Measurements from ENCODE around the gene BEST1. TPM values are rescaled to one million over a fixed set of nuclear protein-coding genes. Genes with fewer than 3 reads are reported as not detected.

The BEST1 gene
- total RNA-seq, 4 donors from 2014 or later, result 0.89 to 2.8 (median 1.5) TPM

DNA sequence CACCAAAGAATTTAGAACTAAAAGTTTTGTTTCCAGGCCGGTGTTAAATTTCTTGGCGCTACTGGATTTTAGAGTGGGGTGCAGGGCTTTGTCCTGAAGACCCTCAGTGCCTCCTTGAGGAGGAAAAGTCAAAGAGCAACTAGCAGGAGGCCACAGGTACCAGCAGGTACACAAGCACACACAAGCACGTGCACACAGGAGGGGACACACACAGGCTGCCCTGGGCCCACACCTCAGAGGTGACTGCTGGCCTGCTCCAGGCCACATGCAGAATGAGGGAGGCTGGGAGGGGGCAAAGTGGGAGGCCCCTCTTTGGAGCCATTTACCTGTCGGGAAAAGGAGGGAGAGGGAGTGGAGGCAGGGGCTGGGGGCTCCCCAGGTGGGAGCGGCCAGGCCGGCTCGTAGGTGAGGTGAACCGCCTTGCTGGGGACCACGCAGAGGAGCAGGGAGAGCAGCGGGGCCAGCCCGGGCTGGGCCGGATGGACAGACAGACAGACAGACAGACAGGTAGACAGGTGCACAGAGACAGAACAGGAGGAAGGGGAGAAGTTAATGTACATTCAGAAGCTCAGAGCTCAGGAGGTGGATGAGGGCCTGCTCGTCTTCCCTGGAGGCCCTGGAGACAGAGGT, 45.0 kb upstream of the BEST1 start:
- H3K4me3 ChIP-seq (ENCODE audit: low read depth, poor library complexity, severe bottlenecking), result no peak overlapping the region
- intact Hi-C loops (cut with DNase I; ENCODE audit: low total_unique reads), result no loop called here
- WGBS, 2 donors, result 89 to 92% methylated on average over 13 of the region's 13 CpGs
- TF ChIP-seq, protein P1, sequence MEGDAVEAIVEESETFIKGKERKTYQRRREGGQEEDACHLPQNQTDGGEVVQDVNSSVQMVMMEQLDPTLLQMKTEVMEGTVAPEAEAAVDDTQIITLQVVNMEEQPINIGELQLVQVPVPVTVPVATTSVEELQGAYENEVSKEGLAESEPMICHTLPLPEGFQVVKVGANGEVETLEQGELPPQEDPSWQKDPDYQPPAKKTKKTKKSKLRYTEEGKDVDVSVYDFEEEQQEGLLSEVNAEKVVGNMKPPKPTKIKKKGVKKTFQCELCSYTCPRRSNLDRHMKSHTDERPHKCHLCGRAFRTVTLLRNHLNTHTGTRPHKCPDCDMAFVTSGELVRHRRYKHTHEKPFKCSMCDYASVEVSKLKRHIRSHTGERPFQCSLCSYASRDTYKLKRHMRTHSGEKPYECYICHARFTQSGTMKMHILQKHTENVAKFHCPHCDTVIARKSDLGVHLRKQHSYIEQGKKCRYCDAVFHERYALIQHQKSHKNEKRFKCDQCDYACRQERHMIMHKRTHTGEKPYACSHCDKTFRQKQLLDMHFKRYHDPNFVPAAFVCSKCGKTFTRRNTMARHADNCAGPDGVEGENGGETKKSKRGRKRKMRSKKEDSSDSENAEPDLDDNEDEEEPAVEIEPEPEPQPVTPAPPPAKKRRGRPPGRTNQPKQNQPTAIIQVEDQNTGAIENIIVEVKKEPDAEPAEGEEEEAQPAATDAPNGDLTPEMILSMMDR (IDR thresholded peaks at IDR 0.05), result no peak
- no peak for DNase-seq (ENCODE audit: low spot score in 2 of 2)

DNA sequence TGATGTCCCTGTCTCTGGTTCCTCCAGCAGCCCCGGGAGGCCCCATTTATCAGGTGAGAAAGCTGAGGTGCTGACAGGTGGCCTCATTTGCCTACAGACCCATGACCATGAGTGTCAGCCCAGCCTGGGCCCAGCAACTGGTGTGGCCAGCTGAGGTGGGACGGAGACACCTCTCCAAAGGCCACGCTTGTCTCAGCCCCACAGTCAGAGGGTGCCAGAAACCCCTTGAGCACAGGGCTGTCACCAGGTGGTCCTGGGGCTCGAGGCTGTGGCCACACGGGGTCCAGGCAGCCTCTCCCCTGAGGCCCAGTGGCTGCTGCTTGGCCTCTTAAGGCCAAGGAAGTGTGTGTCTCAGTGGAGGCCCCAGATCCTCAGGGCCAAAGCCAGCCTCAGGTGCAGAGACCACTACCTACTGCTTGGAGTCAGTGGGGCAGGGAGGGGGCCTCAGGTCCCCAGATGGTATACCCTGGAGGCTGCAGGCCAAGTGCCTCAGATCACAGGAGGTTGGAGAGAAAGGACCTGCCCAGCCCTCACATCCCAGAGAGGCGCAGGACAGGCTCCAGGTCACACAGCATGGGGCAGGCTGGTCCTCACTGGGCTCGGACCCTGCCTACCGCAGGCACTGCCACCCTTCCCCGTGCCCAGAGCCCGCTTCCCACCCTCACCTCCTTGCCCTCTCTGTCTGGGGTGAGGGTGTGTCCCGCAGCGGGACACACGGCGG, 44.2 kb upstream of the BEST1 start:
- 91 to 93% methylated on average over 9 to 10 of the region's 14 CpGs for WGBS, 2 donors
- intact Hi-C loops (cut with DNase I; ENCODE audit: low total_unique reads), result no loop called here
- DNase-seq (ENCODE audit: low spot score in 2 of 2), result no peak
- no peak overlapping the region for H3K4me3 ChIP-seq (ENCODE audit: low read depth, poor library complexity, severe bottlenecking)
- TF ChIP-seq, protein P1 (IDR thresholded peaks at IDR 0.05), result no peak
- no peak for TF ChIP-seq POLR2A (IDR thresholded peaks at IDR 0.05)

DNA sequence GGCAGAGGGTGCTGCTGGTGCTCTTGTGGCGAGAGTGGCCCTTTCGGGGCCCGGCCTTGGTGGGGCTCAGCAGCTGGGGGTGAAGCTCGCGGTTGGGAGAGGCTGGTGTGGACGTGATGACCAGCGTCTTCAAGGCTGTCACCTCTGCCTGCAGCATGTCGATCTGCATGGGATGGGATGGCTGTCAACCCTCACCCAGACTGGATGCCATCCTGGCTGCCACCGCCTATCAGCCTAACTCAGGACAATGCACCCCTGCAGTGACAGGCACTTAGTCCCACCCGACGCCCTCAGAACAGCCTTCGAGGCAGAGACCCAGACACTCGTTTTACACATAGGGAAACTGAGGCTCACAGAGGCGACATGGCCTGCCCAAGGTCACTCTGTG, 43.6 kb upstream of the BEST1 start:
- H3K4me3 ChIP-seq (ENCODE audit: low read depth, poor library complexity, severe bottlenecking), result no peak overlapping the region
- TF ChIP-seq, protein P1 (IDR thresholded peaks at IDR 0.05), result no peak
- TF ChIP-seq POLR2A (IDR thresholded peaks at IDR 0.05), result no peak
- intact Hi-C loops (cut with DNase I; ENCODE audit: low total_unique reads), result no loop called here
- DNase-seq (ENCODE audit: low spot score in 2 of 2), result no peak
- 87 to 90% methylated on average over 10 to 14 of the region's 14 CpGs for WGBS, 2 donors

DNA sequence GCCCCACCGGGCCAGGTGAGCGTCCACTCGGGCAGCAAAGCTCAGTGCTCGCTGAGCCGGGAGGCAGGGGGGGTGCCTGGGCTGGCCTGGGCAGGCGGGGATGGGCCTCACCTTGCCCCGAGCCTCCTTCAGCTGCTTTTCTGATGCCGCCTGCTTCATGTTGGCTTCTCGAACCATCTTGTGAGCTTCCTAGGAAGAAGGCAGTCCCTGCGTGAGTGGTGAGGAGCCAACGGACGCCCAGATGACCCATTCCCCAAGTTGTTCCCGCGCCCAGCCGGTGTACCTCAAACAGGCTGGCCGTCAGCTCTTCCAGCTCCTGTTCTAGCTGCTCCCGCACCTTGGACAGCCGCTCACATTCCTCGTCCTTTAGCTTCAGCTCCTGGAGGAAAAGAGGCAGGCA, 42.9 kb upstream of the BEST1 start:
- intact Hi-C loops (cut with DNase I; ENCODE audit: low total_unique reads), result no loop called here
- H3K4me3 ChIP-seq (ENCODE audit: low read depth, poor library complexity, severe bottlenecking), result no peak overlapping the region
- WGBS, 2 donors, result 91 to 92% methylated on average over 19 of the region's 19 CpGs
- no peak for DNase-seq (ENCODE audit: low spot score in 2 of 2)
- no peak for TF ChIP-seq POLR2A (IDR thresholded peaks at IDR 0.05)
- TF ChIP-seq, protein P1 (IDR thresholded peaks at IDR 0.05), result no peak

DNA sequence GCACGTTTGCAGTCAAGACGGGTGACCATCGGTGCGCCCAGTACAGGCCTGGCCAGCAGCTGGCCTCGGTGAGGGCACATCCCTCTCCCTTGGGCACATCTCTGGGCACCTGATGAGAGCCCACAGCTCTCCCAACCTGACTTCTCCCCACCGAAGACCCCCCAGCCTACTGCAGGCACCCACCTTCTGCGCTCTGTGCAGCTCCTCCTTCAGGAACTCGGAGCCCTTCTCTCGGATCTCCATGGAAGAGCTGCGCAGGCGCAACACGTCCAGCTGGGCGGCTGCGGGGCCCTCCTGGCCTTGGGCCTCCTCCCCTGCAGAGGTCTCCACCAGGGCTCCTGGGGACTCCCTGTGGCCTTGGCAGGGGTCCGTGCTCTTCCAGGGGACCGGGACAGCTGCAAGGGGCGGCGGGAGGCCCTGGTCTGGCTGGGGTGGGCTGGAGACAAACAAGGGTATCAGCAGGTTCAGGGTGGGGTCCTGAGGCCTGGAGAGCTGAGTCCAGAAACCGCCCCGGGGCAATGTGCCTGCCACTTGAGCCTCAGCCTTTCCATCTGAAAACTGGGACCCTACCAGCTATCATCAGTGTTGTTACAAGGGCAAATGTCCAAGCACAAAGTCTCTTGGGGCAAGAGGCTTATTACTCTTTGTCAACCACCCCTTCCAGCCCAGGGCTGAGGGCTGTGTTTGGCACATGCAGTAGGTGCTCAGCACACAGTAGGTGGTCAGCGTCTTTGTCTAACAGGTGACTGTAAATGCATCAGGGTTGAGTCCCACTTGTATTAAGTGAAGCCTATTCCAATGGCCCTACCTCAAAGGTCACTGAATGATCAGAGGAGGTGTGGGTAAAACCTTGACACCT, 42.1 kb upstream of the BEST1 start:
- H3K4me3 ChIP-seq (ENCODE audit: low read depth, poor library complexity, severe bottlenecking), result no peak overlapping the region
- DNase-seq (ENCODE audit: low spot score in 2 of 2), result no peak
- WGBS, 2 donors, result 90 to 95% methylated on average over 21 of the region's 21 CpGs
- TF ChIP-seq, protein P1 (IDR thresholded peaks at IDR 0.05), result no peak
- TF ChIP-seq POLR2A (IDR thresholded peaks at IDR 0.05), result no peak
- intact Hi-C loops (cut with DNase I; ENCODE audit: low total_unique reads), result no loop called here
